H1 (cell line): Measurements from ENCODE around the gene RAD50. TPM values are rescaled to one million over a fixed set of nuclear protein-coding genes. Genes with fewer than 3 reads are reported as not detected.

Experiments used
- CTCF ChIA-PET: fragments of 300-600 bp; sonication (Branson Sonifier 250); formaldehyde crosslinking; loops from one replicate; lab custom pipeline; 2021; ENCODE audit not compliant: partially characterized antibody; lab: Charles Lee
- POLR2A ChIA-PET: fragments of 300-600 bp; sonication (Branson Sonifier 250); formaldehyde crosslinking; loops from one replicate; lab custom pipeline; 2021; ENCODE audit warnings: inconsistent platforms; ENCODE audit not compliant: partially characterized antibody; lab: Charles Lee
- DNase-seq, 2 experiments: peaks; one replicate each; pipeline versions ENCODE4 v3.0.0 to v3.0.0-alpha.2; 2010 to 2022; ENCODE audit warnings: low spot score in 2 of 2, low read depth in 1 of 2, mixed read lengths in 1 of 2
- FAIRE-seq: peaks from 2 replicates; lab custom pipeline; 2011; peaks lifted over from hg19 to GRCh38; lab: Jason Lieb, UNC
- H2AFZ ChIP-seq: 2 replicates; pipeline ENCODE4 v1.8.1; 2012; ENCODE audit warnings: low read length, inconsistent platforms
- H2AK5ac ChIP-seq: 2 replicates; pipeline ENCODE4 v1.6.1; 2013; ENCODE audit warnings: low read depth, low read length
- H2BK120ac ChIP-seq: replicated peaks from 2 replicates; pipeline ENCODE3; 2013; ENCODE audit warnings: low read depth, low read length, inconsistent platforms
- H2BK12ac ChIP-seq: 2 replicates; pipeline ENCODE4 v1.6.1; 2013; ENCODE audit warnings: low read depth, low read length
- H2BK15ac ChIP-seq: 2 replicates; pipeline ENCODE4 v1.6.1; 2013; ENCODE audit warnings: low read length
- H2BK20ac ChIP-seq: 2 replicates; pipeline ENCODE4 v1.6.1; 2013; ENCODE audit warnings: low read length
- H2BK5ac ChIP-seq: 2 replicates; pipeline ENCODE4 v1.6.1; 2013; ENCODE audit warnings: low read depth, low read length
- H3K14ac ChIP-seq: 2 replicates; pipeline ENCODE4 v1.6.1; 2013; ENCODE audit warnings: inconsistent platforms; ENCODE audit not compliant: insufficient read length
- H3K18ac ChIP-seq: 2 replicates; pipeline ENCODE4 v1.6.1; 2013; ENCODE audit warnings: low read length; ENCODE audit errors: extremely low read depth
- H3K23ac ChIP-seq: 2 replicates; pipeline ENCODE4 v1.6.1; 2013; ENCODE audit warnings: inconsistent platforms; ENCODE audit not compliant: insufficient read length
- H3K23me2 ChIP-seq: 2 replicates; pipeline ENCODE4 v1.6.1; 2013; ENCODE audit warnings: low read depth, low read length
- H3K27ac ChIP-seq: 2 replicates; pipeline ENCODE4 v1.6.1; 2011; ENCODE audit warnings: low read depth, low read length, inconsistent platforms
- H3K27me3 ChIP-seq, 4 experiments: replicated peaks in 1 of 4; 1 replicate in 1 of 4; 2 replicates in 3 of 4; pipeline versions ENCODE4 v1.6.1 to v1.8.1; 2011 to 2013; ENCODE audit warnings: low read length in 3 of 4, mild to moderate bottlenecking in 3 of 4, inconsistent platforms in 2 of 4, mixed read lengths in 2 of 4, moderate library complexity in 1 of 4; ENCODE audit not compliant: control insufficient read depth in 3 of 4, insufficient read depth in 3 of 4; ENCODE audit errors: extremely low read depth in 1 of 4
- H3K36me3 ChIP-seq, 4 experiments: 2 replicates each; pipeline versions ENCODE4 v1.6.1 to v1.8.1; 2011 to 2013; ENCODE audit warnings: mild to moderate bottlenecking in 4 of 4, low read length in 3 of 4, moderate library complexity in 2 of 4, control low read depth in 1 of 4, inconsistent platforms in 1 of 4; ENCODE audit not compliant: insufficient read depth in 4 of 4, control insufficient read depth in 2 of 4
- H3K4ac ChIP-seq: replicated peaks from 2 replicates; pipeline ENCODE3; 2013; ENCODE audit warnings: low read length, low read depth, mixed read lengths, inconsistent platforms; ENCODE audit not compliant: insufficient read length
- H3K4me1 ChIP-seq, 4 experiments: replicated peaks in 1 of 4; 1 replicate in 1 of 4; 2 replicates in 3 of 4; pipeline versions ENCODE4 v1.6.1 to v1.8.1; 2011 to 2013; ENCODE audit warnings: low read length in 3 of 4, inconsistent platforms in 2 of 4, mixed read lengths in 1 of 4; ENCODE audit not compliant: insufficient read depth in 4 of 4, control insufficient read depth in 3 of 4
- H3K4me2 ChIP-seq, 2 experiments: 2 replicates each; pipeline versions ENCODE4 v1.6.1 to v1.8.1; 2011 to 2013; ENCODE audit warnings: low read depth in 2 of 2, low read length in 2 of 2, control low read depth in 1 of 2, inconsistent platforms in 1 of 2, mild to moderate bottlenecking in 1 of 2; ENCODE audit not compliant: insufficient read depth in 1 of 2
- H3K4me3 ChIP-seq, 4 experiments: fragments of 200-600, 300-600 bp in 1 of 4; sonication (generic), shearing (Covaris generic), sonication (Bioruptor Twin) in 1 of 4; 2 replicates each; pipeline versions ENCODE4 v1.5.1 to v1.8.1; 2011 to 2016; ENCODE audit warnings: low read length in 4 of 4, low read depth in 3 of 4, control low read depth in 2 of 4, inconsistent platforms in 2 of 4, mild to moderate bottlenecking in 2 of 4, mixed read lengths in 1 of 4, moderate library complexity in 1 of 4; ENCODE audit not compliant: insufficient read depth in 2 of 4; ENCODE audit errors: extremely low read depth in 1 of 4
- H3K56ac ChIP-seq: replicated peaks from 2 replicates; pipeline ENCODE3; 2013; ENCODE audit warnings: low read depth, mild to moderate bottlenecking, mixed read lengths, low read length, inconsistent platforms; ENCODE audit not compliant: insufficient read length
- H3K79me1 ChIP-seq: 2 replicates; pipeline ENCODE4 v1.6.1; 2013; ENCODE audit warnings: low read depth, low read length, control low read depth
- H3K79me2 ChIP-seq, 2 experiments: 2 replicates each; pipeline versions ENCODE4 v1.6.1 to v1.8.1; 2012 to 2013; ENCODE audit warnings: low read length in 2 of 2, mild to moderate bottlenecking in 2 of 2, inconsistent platforms in 1 of 2; ENCODE audit not compliant: insufficient read depth in 2 of 2, control insufficient read depth in 1 of 2
- H3K9ac ChIP-seq, 4 experiments: replicated peaks in 1 of 4; 1 replicate in 1 of 4; 2 replicates in 3 of 4; pipeline versions ENCODE4 v1.6.1 to v1.8.1; 2011 to 2013; ENCODE audit warnings: low read depth in 3 of 4, low read length in 3 of 4, control low read depth in 2 of 4, mild to moderate bottlenecking in 2 of 4, moderate library complexity in 2 of 4, inconsistent platforms in 1 of 4; ENCODE audit errors: extremely low read depth in 1 of 4
- H3K9me3 ChIP-seq, 2 experiments: 2 replicates each; pipeline versions ENCODE4 v1.6.1 to v1.8.1; 2012 to 2013; ENCODE audit warnings: mild to moderate bottlenecking in 2 of 2, moderate library complexity in 2 of 2, control low read depth in 1 of 2, inconsistent platforms in 1 of 2, low read depth in 1 of 2, low read length in 1 of 2, mixed read lengths in 1 of 2; ENCODE audit not compliant: insufficient read depth in 2 of 2
- H4K20me1 ChIP-seq, 2 experiments: replicated peaks in 1 of 2; 2 replicates each; pipeline versions ENCODE3 to v1.8.1; 2011 to 2013; ENCODE audit warnings: inconsistent platforms in 2 of 2, low read length in 2 of 2, mild to moderate bottlenecking in 1 of 2; ENCODE audit not compliant: insufficient read depth in 2 of 2, control insufficient read depth in 1 of 2
- H4K5ac ChIP-seq: 2 replicates; pipeline ENCODE4 v1.6.1; 2013; ENCODE audit warnings: low read length, low read depth, mixed read lengths, inconsistent platforms; ENCODE audit not compliant: insufficient read length
- H4K8ac ChIP-seq: 2 replicates; pipeline ENCODE4 v1.8.0; 2013; ENCODE audit warnings: mild to moderate bottlenecking, moderate library complexity, low read length, inconsistent platforms; ENCODE audit not compliant: insufficient read depth; ENCODE audit errors: extremely low read depth
- H4K91ac ChIP-seq: replicated peaks from 2 replicates; pipeline ENCODE3; 2013; ENCODE audit warnings: low read length, mixed read lengths, inconsistent platforms; ENCODE audit not compliant: insufficient read length
- CTCF ChIP-seq, 3 experiments: IDR thresholded peaks; 1 replicate in 2 of 3; 2 replicates in 1 of 3; pipeline versions ENCODE4 v1.5.1 to v1.6.1; 2011; ENCODE audit warnings: low read length in 3 of 3, mild to moderate bottlenecking in 3 of 3, inconsistent platforms in 2 of 3, low read depth in 1 of 3, moderate library complexity in 1 of 3; ENCODE audit not compliant: insufficient read depth in 1 of 3; ENCODE audit errors: control extremely low read depth in 1 of 3
- GTF2F1 ChIP-seq: IDR thresholded peaks from 2 replicates; pipeline ENCODE4 v1.6.1; 2012; ENCODE audit warnings: low read depth, low read length, improper control_type of control experiment, borderline replicate concordance
- WGBS, 2 experiments: shearing (Covaris generic) in 1 of 2; methylation state at CpG; one replicate each; pipeline versions ENCODE4 v1.1.6 to v1.1.7; 2013 to 2015; ENCODE audit warnings: low lambda C conversion rate in 2 of 2, mixed read lengths in 2 of 2, inconsistent platforms in 1 of 2, low coverage in 1 of 2, missing lambda C conversion rate in 1 of 2; ENCODE audit not compliant: insufficient replicate concordance in 2 of 2, insufficient coverage in 1 of 2, insufficient read length in 1 of 2; ENCODE audit errors: extremely low coverage in 1 of 2, missing lambda C conversion rate in 1 of 2; 5-methylcytosine and 5-hydroxymethylcytosine counted together
- polyA plus RNA-seq, 7 experiments: library from polyadenylated mRNA; depleted of rRNA in 3 of 7; stranded (reverse) in 5 of 7; unstranded in 2 of 7; fragments of >200 nt in 5 of 7; fragments of 200-250 nt in 2 of 7; gene quantifications; 1 replicate in 5 of 7; 2 replicates in 1 of 7; 4 replicates in 1 of 7; pipeline versions ENCODE4 v1.2.1 to v1.2.3, GENCODE V29; 2011 to 2013; ENCODE audit warnings: missing spikeins in 2 of 7, mixed read lengths in 2 of 7
- total RNA-seq: library from RNA; stranded (reverse); fragmentation: NEBNext Ultra II Directional; extraction: Animal tissue kit (Norgen Biotek cat#: 25700); gene quantifications from 2 replicates; pipeline ENCODE4 v1.2.1, GENCODE V29; 2021

RAD50 gene
- total and polyA plus RNA-seq, 2 of the 8 experiments (the other 6 are each of a cell fraction or from before 2014, with no cell fraction given), result 10.1 to 39.4 TPM

GRCh38 chr5:132684922-132685720, 128.3 kb downstream of the RAD50 start:
- FAIRE-seq (no peak), DNase-seq (no peak)
- Histone ChIP-seq H3K18ac (no peak overlapping the region), H3K27ac (no peak overlapping the region), H3K4me2 (no peak overlapping the region), H3K23ac (no peak overlapping the region), H2AK5ac (no peak overlapping the region), H3K23me2 (no peaks in the 10 kb centered on the region; the same call in 1 of the 2 replicates), H3K56ac (no peak overlapping the region), H3K79me2 (no peaks in the 10 kb centered on the region), H3K9me3 (no peaks in the 10 kb centered on the region), H4K91ac (no peak overlapping the region), H4K5ac (no peak overlapping the region), H3K4me3 (no peak overlapping the region), H3K27me3 (no peaks in the 10 kb centered on the region), H3K9ac (no peak overlapping the region), H2BK15ac (no peak overlapping the region), H2BK120ac (no peak overlapping the region), H2BK12ac (no peak overlapping the region), H4K20me1 (no peaks in the 10 kb centered on the region), H4K8ac (no peak overlapping the region), H3K4me1 (no peaks in the 10 kb centered on the region), H3K79me1 (no peaks in the 10 kb centered on the region), H2BK5ac (no peak overlapping the region), H3K36me3 (no peaks in the 10 kb centered on the region), H2BK20ac (no peak overlapping the region), H3K14ac (no peak overlapping the region), H3K4ac (no peak overlapping the region), H2AFZ (no peak overlapping the region)
- no peak for TF ChIP-seq GTF2F1
- no peak for TF ChIP-seq CTCF (IDR thresholded peaks at IDR 0.05; ENCODE audit: control extremely low read depth in 1 of 3, insufficient read depth in 1 of 3, low read depth in 1 of 3, low read length in 3 of 3)
- POLR2A ChIA-PET, result interaction anchor here (0.6 kb wide), 1 partner anchor 16 kb away, joined by 3 read pairs; no protein-coding TSS in a partner anchor
- CTCF ChIA-PET, result interaction anchor here (1.0 kb wide), 3 partner anchors 11 to 157 kb away, joined by 3 read pairs; no protein-coding TSS in a partner anchor
- WGBS, 2 experiments, result 86% methylated on average over 12 of the region's 12 CpGs; no CpG with 5 or more reads in 1 of the 2 experiments
